ENCODE measurements around the gene INTU.

Gene INTU

GRCh38 chr4:127759228-127759820 lies 126.6 kb downstream of the INTU start:
- H2AFZ ChIP-seq (ENCODE audit: low read length) = no peak overlapping the region
- no peak overlapping the region for H3K4me2 ChIP-seq (ENCODE audit: low read depth, low read length, poor library complexity, severe bottlenecking)
- no peaks in the 10 kb centered on the region for H3F3A ChIP-seq (ENCODE audit: low read depth)

DNA sequence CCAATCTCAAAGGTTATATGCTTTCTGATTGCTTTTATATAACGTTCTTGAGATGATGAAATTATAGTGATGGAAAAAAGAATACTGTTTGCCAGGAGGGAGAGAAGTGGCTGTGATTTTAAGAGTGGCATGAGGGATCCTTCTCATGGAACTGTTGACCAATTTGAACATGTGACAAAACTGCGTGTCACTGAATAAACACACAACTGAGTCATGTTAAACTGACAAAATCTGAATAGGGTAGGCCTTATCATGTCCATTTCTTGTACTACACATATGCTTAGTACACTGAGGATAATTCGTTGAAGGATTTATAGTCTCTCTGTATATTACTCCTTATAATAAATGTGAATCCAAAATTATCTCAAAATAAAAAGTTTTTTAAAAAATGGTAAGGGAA lies 127.1 kb downstream of the INTU start:
- no peak for TF ChIP-seq CTCF (conservative IDR thresholded peaks at IDR 0.05; ENCODE audit: low read length)
- no peak for TF ChIP-seq EZH2phosphoT487 (IDR thresholded peaks at IDR 0.05; ENCODE audit: borderline replicate concordance)
- no peaks in the 10 kb centered on the region for H3F3A ChIP-seq (ENCODE audit: low read depth)
- H2AFZ ChIP-seq (ENCODE audit: low read length) = no peak overlapping the region

More at GRCh38 chr4:127759228-127759820, 126.6 kb downstream of the INTU start:
- no peak for TF ChIP-seq EZH2phosphoT487 (IDR thresholded peaks at IDR 0.05; ENCODE audit: borderline replicate concordance)
- TF ChIP-seq CTCF (conservative IDR thresholded peaks at IDR 0.05; ENCODE audit: low read length) = no peak
- Histone ChIP-seq H3K9me2 (replicated peaks; ENCODE audit: low read depth, low read length) (no peaks in the 10 kb centered on the region), H3K27me3 (ENCODE audit: insufficient read depth, low read length, poor library complexity, severe bottlenecking) (no peaks in the 10 kb centered on the region), H3K9ac (ENCODE audit: low read depth, low read length, poor library complexity, severe bottlenecking) (no peak overlapping the region), H3K9me3 (ENCODE audit: insufficient read depth, low read depth, low read length) (no peaks in the 10 kb centered on the region), H3K79me2 (ENCODE audit: insufficient read depth, low read length) (no peaks in the 10 kb centered on the region), H4K20me1 (ENCODE audit: insufficient read depth, low read length, poor library complexity, severe bottlenecking) (no peaks in the 10 kb centered on the region), H3K4me1 (ENCODE audit: insufficient read depth, low read length, poor library complexity, severe bottlenecking) (no peaks in the 10 kb centered on the region), H3K36me3 (ENCODE audit: insufficient read depth, low read length) (no peaks in the 10 kb centered on the region), H3K4me3 (ENCODE audit: low read length, poor library complexity, severe bottlenecking) (no peak overlapping the region)

DNA sequence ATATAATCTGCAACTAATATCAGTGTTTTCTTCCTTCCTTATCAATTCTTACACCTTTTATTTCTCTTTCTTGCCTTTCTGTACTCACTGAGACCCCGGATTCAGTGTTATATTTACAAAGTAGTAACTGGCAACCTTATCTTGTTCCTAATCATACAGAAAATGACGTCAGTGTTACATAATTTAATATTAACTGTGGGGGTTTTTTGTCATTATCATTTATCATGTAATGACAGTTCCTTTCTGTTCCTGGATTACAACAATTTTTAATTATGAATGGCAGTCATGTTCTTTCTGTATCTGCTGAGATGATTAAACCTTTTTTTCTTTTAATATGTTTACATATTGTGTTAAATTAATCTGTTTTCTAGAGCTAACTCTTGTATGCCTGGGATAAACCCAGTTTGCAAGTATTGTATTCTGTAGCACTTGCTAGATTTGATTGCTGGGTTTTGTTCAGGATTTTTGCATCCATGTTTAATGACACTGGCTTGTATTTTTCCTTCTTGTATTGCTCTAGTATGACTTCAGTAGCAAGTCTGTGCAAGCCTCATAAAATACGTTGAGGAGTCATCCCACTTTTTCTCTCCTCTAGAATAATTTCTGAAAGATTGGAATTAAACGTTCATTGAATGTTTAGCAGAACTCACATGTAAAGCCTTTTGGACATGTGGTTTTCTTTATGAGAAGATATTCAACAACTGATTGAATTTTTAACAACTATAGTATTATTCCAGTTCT lies 138.9 kb downstream of the INTU start:
- no peak overlapping the region for H2AFZ ChIP-seq (ENCODE audit: low read length)
- no peaks in the 10 kb centered on the region for H3K4me1 ChIP-seq (ENCODE audit: insufficient read depth, low read length, poor library complexity, severe bottlenecking)
- TF ChIP-seq EZH2phosphoT487 (IDR thresholded peaks at IDR 0.05; ENCODE audit: borderline replicate concordance) (no peak), CTCF (conservative IDR thresholded peaks at IDR 0.05; ENCODE audit: low read length) (no peak)
- no peak overlapping the region for H3K4me3 ChIP-seq (ENCODE audit: low read length, poor library complexity, severe bottlenecking)
- H3K27me3 ChIP-seq (ENCODE audit: insufficient read depth, low read length, poor library complexity, severe bottlenecking) = no peaks in the 10 kb centered on the region
- no peaks in the 10 kb centered on the region for H3F3A ChIP-seq (ENCODE audit: low read depth)
- no peaks in the 10 kb centered on the region for H4K20me1 ChIP-seq (ENCODE audit: insufficient read depth, low read length, poor library complexity, severe bottlenecking)
- H3K4me2 ChIP-seq (ENCODE audit: low read depth, low read length, poor library complexity, severe bottlenecking) = no peak overlapping the region
- no peaks in the 10 kb centered on the region for H3K79me2 ChIP-seq (ENCODE audit: insufficient read depth, low read length)
- H3K9me3 ChIP-seq (ENCODE audit: insufficient read depth, low read depth, low read length) = no peaks in the 10 kb centered on the region
- H3K9ac ChIP-seq (ENCODE audit: low read depth, low read length, poor library complexity, severe bottlenecking) = no peak overlapping the region
- no peaks in the 10 kb centered on the region for H3K9me2 ChIP-seq (replicated peaks; ENCODE audit: low read depth, low read length)
- H3K36me3 ChIP-seq (ENCODE audit: insufficient read depth, low read length) = no peaks in the 10 kb centered on the region

More for the DNA sequence above, 127.1 kb downstream of the INTU start:
- Histone ChIP-seq H4K20me1 (ENCODE audit: insufficient read depth, low read length, poor library complexity, severe bottlenecking) (no peaks in the 10 kb centered on the region), H3K9ac (ENCODE audit: low read depth, low read length, poor library complexity, severe bottlenecking) (no peak overlapping the region), H3K4me2 (ENCODE audit: low read depth, low read length, poor library complexity, severe bottlenecking) (no peak overlapping the region), H3K4me1 (ENCODE audit: insufficient read depth, low read length, poor library complexity, severe bottlenecking) (no peaks in the 10 kb centered on the region), H3K36me3 (ENCODE audit: insufficient read depth, low read length) (no peaks in the 10 kb centered on the region), H3K79me2 (ENCODE audit: insufficient read depth, low read length) (no peaks in the 10 kb centered on the region), H3K4me3 (ENCODE audit: low read length, poor library complexity, severe bottlenecking) (no peak overlapping the region), H3K27me3 (ENCODE audit: insufficient read depth, low read length, poor library complexity, severe bottlenecking) (no peaks in the 10 kb centered on the region), H3K9me3 (ENCODE audit: insufficient read depth, low read depth, low read length) (no peaks in the 10 kb centered on the region), H3K9me2 (replicated peaks; ENCODE audit: low read depth, low read length) (no peaks in the 10 kb centered on the region)
